ENCODE data around the gene RAB37. TPM values are rescaled to one million over a fixed set of nuclear protein-coding genes. Genes with fewer than 3 reads are reported as not detected.

RAB37 gene
- total RNA-seq, 1 experiment from 2014 or later: 8.9 TPM

GRCh38 chr17:74743755-74744154 is 6.7 kb downstream of the RAB37 start (continued):
- no peak for TF ChIP-seq ZNF396 (CRISPR knock-in tag; IDR thresholded peaks at IDR 0.05; ENCODE audit: borderline replicate concordance)
- no peak for TF ChIP-seq ERG (CRISPR knock-in tag; IDR thresholded peaks at IDR 0.05)
- no peak for TF ChIP-seq FOXP4 (CRISPR knock-in tag; IDR thresholded peaks at IDR 0.05)
- TF ChIP-seq TCF7 (CRISPR knock-in tag; IDR thresholded peaks at IDR 0.05; ENCODE audit: low read depth): no peak
- TF ChIP-seq PREB (CRISPR knock-in tag; IDR thresholded peaks at IDR 0.05; ENCODE audit: borderline replicate concordance): no peak
- TF ChIP-seq JAZF1 (CRISPR knock-in tag; IDR thresholded peaks at IDR 0.05): no peak
- no peak for TF ChIP-seq ATF3 (CRISPR knock-in tag; conservative IDR thresholded peaks at IDR 0.05)

GRCh38 chr17:74744349-74744713 is 7.3 kb downstream of the RAB37 start:
- DNase-seq (ENCODE audit: low spot score) (no peak), ATAC-seq (no peak)
- CTCF ChIA-PET: interaction anchor here (0.6 to 4.5 kb wide), 39 partner anchors 7 to 376 kb away, joined by 3 to 262 read pairs (median 5); partner anchors contain the start of genes FDXR, GRIN2C, NAT9 and RAB37
- POLR2A ChIA-PET: interaction anchor here (0.6 to 3.0 kb wide), 3 partner anchors 8 to 85 kb away, joined by 4 to 14 read pairs (median 7); partner anchors contain the start of genes NAT9 and RAB37
- Mint-ChIP-seq H3K27me3 (ENCODE audit: low read depth) (no peaks in the 10 kb centered on the region; the same call in 1 of the 2 replicates), H3K4me1 (peaks cover 46% of the 10 kb centered on the region), H3K27ac (no peak overlapping the region), H3K9me3 (peaks cover 7% of the 10 kb centered on the region; the same call in 1 of the 2 replicates), H3K36me3 (no peaks in the 10 kb centered on the region), H3K4me3 (no peak overlapping the region)
- no peak for TF ChIP-seq NFE2L1 (CRISPR knock-in tag; IDR thresholded peaks at IDR 0.05)
- no peak for TF ChIP-seq OVOL2 (CRISPR knock-in tag; IDR thresholded peaks at IDR 0.05; ENCODE audit: borderline replicate concordance)
- TF ChIP-seq ATF3 (CRISPR knock-in tag; conservative IDR thresholded peaks at IDR 0.05): no peak
- TF ChIP-seq E2F4 (CRISPR knock-in tag; IDR thresholded peaks at IDR 0.05; ENCODE audit: borderline replicate concordance, low read depth): no peak
- TF ChIP-seq ZNF512 (CRISPR knock-in tag; IDR thresholded peaks at IDR 0.05; ENCODE audit: borderline replicate concordance): no peak
- no peak for TF ChIP-seq ZNF281 (CRISPR knock-in tag; IDR thresholded peaks at IDR 0.05)
- no peak for TF ChIP-seq MXD4 (CRISPR knock-in tag; IDR thresholded peaks at IDR 0.05; ENCODE audit: borderline replicate concordance)
- no peak for TF ChIP-seq FOXP4 (CRISPR knock-in tag; IDR thresholded peaks at IDR 0.05)

All from WTC11 (cell line).